ENCODE data around the gene POLR2M.

Gene POLR2M

GRCh38 chr15:57741089-57741488, 34.6 kb downstream of the POLR2M start:
- no peak for DNase-seq

GRCh38 chr15:57743424-57743823, 36.9 kb downstream of the POLR2M start:
- DNase-seq, result peak; percentile 21

GRCh38 chr15:57746786-57747185, 40.3 kb downstream of the POLR2M start:
- DNase-seq, result no peak

GRCh38 chr15:57747206-57747896, 40.8 kb downstream of the POLR2M start:
- peak; percentile 47 for DNase-seq

- peak; percentile 41 for DNase-seq
Measured at GRCh38 chr15:57751177-57751800, 44.8 kb downstream of the POLR2M start.

GRCh38 chr15:57752436-57752835, 45.9 kb downstream of the POLR2M start:
- no peak for DNase-seq

- DNase-seq, result no peak
Measured at GRCh38 chr15:57752840-57753239, 46.3 kb downstream of the POLR2M start.

GRCh38 chr15:57756466-57756865, 50.0 kb downstream of the POLR2M start:
- no peak for DNase-seq

GRCh38 chr15:57758560-57758959, 52.0 kb downstream of the POLR2M start:
- DNase-seq, result no peak

- DNase-seq, result no peak
Measured at GRCh38 chr15:57761562-57761961, 55.0 kb downstream of the POLR2M start.

GRCh38 chr15:57762302-57762701, 55.8 kb downstream of the POLR2M start:
- peak; percentile 16 for DNase-seq

- DNase-seq, result no peak
Measured at GRCh38 chr15:57763176-57763964, 56.9 kb downstream of the POLR2M start.

Data from hematopoietic multipotent progenitor cell treated with erythropoietin and hydrocortisone succinate and interleukin-3 and kit ligand, for 4 days (in vitro differentiated cells).